HG03354 (cell line): ENCODE results near the gene GEMIN2.
"Not testable (repeated sequence)": the region's sequence is repeated elsewhere in the genome, so short reads cannot be mapped to it uniquely, and the experiment has no call there.

Experiments
- ATAC-seq: cut with Tn5 transposase; IDR thresholded peaks from one replicate; pipeline ENCODE4 v1.9.1; 2021; ENCODE audit warnings: mild to moderate bottlenecking; ENCODE audit not compliant: unreplicated experiment, poor library complexity, severe bottlenecking

GEMIN2 gene

DNA sequence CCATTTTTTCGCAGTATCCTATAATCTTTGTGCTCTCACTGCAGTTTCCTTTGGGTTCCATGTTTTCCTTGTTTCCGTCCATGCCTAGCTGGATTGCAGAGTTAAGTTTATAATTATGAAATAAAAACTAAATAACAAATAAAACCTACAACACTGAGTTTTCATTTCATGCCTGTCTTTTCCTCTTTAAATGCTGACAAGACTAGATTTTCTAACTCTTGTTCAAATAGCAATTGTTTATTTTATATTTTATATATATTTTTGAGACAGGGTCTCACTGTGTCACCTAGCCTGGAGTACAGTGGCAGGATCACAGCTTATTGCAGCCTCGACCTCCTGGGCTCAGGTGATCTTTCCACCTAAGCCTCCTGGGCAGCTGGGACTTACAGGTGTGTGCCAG is 5.3 kb upstream of the GEMIN2 start:
- no peak for ATAC-seq

DNA sequence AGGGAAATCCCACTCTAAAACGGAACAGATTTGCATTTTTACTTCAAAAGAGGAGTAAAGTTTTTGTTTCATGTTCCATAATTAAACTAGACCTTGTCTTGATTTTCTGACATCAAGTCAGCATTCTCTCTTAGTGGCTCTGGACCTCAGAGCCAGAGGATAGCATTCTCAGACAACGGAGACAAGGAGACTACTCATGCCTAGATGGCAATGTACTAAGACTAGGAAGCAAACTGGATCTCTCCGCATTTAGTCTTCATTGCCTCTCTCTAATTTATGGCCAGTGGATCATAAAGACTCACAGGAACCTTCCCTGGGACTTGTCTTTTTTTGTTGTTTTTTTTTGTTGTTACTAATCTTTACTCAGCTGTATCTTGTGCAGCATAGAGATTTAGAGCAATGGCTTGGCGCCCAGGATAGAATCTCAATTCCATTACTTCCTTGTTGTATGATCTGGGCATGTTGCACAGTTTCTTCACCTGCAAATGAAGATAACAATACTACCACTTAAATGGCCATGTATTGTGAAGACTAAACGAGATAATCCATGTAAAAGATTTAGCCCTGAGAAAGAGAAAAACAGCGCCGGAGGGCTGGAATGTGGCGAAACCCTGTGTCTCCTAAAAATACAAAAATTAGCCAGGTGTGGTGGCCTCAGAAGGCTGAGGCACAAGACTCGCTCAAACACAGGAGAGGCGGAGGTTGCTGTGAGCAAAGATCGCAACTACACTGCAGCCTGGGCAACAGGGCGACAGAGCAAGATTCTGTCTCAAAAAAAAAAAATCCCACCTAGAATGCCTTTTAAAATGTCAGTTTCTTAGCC is 4.0 kb upstream of the GEMIN2 start:
- no peak for ATAC-seq

DNA sequence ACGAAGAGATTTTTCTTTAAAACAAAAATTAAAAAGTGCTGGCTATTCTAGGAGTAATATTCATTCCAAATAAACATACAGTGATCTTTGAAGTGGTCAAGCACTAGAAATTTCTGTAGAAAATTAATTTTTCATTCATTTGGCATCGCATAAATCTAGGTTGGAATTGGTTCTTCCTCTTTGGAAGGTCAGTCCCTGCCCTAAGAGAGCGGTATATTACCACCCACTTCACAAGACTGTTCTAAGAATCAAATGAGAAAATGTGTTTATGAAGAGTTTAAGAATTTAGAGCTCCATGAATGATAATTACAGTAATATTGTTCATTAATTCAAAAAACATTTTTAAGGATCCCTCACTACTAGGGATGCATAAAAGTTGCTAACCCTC is 444 bp upstream of the GEMIN2 start:
- no peak for ATAC-seq

DNA sequence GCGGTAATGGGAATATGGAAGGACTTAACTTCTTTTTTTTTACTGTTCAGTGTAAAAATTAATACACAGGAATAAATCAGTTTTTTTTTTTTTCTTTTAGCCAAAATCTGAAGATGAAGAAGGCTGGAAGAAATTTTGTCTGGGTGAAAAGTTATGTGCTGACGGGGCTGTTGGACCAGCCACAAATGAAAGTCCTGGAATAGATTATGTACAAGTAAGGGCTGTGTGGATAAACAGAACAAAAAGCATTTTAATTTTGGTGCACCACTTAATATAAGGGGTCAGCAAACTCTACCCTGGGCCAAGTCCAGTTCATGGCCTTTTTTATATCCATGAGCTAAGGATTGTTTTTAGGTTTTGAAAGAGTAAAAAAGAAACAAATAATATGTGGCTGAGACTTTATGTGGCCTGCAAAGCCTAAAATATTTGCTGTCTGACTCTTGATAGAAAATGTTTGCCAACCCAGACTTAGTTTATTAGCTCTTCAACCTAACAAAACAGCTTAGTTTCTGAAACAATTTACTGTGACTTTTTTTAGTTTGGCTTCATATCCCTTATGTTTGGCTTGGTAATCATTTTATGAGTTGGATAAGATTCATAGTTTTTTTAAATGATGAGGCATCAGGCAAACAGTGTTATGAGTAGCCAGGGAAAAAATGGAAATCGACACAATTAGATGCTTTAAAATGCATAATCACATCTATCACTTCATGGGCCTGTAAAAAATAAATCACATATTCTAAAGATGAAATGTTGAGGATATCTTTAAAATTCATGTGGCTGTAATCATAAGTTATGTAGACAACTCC is 8.4 kb downstream of the GEMIN2 start:
- ATAC-seq, result no peak

DNA sequence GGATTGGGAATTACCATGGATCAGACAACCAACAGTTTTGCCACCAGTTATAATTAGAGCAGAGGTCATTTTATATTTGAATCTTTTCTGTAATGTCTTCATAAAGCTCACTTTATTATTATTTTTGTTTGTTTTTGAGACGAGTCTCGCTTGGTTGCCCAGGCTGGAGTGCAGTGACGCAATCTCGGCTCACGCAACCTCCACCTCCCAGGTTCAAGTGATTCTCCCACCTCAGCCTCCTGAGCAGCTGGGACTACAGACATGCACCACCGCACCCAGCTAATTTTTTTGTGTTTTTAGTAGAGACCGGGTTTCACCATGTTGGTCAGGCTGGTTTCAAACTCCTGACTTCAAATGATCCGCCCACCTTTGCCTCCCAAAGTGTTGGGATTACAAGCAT is 23.7 kb downstream of the GEMIN2 start:
- not testable (repeated sequence) for ATAC-seq

DNA sequence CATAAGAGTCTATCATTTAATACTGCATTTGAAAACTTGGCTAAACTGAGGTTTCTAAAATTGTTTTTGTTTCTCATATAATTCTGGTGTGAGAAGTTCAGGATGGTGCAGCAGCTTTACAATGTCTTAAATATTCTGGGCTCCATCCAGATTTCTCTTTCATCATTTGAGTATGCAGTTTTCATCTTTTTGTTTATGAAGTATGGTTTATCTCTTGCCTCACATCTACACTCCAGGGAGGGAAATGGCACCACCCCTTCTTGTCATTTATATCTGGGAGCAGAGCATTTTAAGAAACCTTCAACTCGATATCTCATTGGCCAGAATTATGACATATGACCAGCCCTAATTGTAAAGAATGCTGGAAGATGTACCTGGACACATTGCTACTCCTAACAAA is 24.3 kb downstream of the GEMIN2 start:
- no peak for ATAC-seq

DNA sequence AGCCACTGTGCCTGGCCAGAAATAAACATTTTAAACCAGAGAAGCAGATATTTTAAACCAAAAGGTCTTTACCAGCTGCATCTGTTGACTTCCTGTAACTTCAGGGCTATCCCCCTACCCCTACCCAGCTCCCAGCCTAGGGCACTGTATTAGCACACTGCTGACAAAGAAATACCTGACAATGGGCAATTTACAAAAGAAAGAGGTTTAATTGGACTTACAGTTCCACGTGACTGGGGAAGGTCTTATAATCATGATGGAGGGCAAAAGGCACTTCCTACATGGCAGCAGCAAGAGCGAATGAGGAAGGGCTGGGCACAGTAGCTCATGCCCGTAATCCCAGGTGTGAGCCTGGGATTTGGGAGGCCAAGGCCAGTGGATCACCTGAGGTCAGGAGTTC is 26.0 kb downstream of the GEMIN2 start:
- no peak for ATAC-seq

DNA sequence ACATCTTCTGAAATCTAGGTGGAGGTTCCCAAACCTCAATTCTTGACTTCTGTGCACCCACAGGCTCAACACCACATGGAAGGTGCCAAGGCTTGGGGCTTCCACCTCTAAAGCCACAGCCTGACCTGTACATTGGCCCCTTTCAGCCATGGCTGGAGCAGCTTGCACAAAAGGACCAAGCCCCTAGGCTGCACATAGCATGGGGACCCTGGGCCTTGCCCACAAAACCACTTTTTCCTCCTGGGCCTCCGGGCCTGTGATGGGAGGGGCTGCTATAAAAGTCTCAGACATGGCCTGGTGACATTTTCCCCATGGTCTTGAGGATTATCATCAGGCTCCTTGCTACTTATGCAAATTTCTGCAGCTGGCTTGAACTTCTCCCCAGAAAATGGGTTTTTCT is 27.5 kb downstream of the GEMIN2 start:
- ATAC-seq, result not testable (repeated sequence)

DNA sequence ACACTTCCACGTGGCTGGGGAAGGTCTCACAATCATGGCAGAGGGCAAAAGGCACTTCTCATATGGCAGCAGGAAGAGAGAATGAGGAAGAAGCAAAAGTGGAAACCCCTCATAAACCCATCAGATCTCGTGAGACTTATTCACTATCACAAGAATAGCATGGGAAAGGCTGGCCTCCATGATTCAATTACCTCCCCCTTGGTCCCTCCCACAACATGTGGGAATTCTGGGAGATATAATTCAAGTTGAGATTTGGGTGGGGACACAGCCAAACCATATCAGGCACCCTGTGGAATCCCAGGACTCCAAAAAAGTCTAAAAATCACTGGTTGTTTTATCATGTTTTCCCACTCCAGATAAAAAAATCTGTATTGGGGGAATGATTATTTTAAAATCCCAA is 29.1 kb downstream of the GEMIN2 start:
- not testable (repeated sequence) for ATAC-seq

DNA sequence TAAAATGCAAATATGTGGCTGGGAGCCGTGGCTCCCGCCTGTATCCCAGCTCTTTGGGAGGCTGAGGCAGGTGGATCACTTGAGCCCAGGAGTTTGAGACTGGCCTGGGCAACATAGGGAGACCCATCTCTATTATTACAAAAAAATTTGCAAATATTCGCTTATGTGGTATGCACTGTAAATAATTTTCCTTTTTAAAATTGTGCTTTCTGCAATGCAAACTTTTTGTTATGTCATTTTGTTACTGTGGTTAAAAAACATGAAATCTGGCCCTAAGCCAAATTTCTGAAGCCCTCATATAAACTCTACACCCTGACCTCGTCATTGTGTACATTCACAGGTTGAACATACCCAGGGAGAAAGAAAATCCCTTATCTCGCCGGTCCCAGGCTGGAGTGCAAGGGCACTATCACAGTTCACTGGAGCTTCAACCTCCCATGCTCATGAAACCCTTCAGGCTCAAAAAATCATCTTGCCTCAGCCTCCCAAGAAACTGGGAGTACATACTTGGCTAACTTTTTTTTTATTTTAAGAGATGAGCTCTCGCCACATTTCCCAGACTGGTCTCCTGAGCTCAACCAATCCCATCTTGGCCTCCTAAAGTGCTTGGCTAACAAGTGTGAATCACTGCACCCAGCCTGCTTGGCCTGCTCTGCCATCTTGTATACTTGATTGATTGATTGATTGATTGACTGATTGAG is 31.3 kb downstream of the GEMIN2 start:
- ATAC-seq, result no peak

DNA sequence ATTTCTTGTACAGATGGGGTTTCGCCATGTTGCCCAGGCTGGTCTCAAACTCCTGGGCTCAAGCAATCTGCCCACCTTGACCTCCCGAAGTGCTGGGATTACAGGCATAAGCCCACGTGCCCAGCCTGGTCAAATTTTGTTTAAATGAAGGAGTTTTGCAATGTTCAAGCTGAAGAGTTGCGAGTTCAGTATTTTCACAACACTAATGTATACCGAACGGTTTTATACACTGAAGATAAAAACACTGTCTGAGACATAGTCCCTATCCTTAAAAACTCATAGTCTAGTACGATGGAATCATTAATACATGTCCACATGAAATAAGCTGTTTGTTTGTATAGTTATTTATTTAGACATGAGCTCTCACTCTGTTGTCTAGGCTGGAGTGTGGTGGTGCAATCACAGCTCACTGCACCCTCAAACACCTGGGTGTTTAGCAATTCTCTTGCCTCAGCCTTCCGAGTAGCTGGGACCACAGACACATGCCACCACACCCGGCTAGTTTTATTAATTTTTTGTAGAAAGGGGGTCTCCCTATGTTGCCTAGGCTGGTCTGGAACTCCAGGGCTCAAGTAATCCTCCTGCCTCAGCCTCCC is 40.6 kb downstream of the GEMIN2 start:
- no peak for ATAC-seq

DNA sequence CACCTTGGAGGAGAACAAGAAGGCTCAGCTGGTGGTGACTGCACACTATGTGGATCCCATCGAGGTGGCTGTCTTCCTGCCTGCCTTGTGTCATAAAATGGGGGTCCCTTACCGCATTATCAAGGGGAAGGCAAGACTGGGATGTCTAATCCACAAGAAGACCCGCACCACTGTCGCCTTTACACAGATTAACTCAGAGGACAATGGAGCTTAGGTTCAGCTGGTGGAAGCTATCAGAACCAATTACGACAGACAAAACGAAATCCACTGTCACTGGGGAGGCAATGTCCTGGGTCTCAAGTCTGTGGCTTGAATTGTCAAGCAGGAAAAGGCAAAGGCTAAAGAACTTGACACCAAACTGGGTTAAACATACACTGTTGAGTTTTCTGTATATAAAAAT is 43.4 kb downstream of the GEMIN2 start:
- ATAC-seq, result no peak

DNA sequence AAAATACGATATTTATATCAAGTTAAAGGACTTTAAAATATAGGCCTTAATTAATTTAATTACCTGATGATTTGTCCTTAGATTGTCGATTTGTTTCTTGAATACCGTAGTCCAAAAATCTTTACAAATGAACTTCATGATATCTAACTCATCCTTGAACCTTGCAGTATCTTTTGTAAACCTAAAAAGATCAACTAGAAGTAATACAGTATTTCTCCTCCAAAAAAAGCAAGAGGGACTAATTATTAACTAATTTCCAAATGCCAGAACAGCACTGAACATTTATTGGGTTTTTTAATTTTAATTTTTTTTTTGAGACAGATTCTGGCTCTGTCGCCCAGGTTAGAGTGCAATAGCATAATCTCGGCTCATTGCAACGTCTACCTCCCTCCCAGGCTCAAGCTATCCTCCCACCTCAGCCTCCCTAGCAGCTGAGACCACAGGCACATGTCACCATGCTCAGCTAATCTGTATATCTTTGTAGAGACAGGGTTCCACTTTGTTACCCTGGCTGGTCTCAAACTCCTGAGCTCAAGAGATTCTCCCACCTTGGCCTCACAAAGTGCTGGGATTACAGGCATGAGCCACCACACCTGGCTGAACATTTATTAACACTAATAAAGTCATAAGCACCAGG is 44.2 kb downstream of the GEMIN2 start:
- ATAC-seq, result no peak

DNA sequence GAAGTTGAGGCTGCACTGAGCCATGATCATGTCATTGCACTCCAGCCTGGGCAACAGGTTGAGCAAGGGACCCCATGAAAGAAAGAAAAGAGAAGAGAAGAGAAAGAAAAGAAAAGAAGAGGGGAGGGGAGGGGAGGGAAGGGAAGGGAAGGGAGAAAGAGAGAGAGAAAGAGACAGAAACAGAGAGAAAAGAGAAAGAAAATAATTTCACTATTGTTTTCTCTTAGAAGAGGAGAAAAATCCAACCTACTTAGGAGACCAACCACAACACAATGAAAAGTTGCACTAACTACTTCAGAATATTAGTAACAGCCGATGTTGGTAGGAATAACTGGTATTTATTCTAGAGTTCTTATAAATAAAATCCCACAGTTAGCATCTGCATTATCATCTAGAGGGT is 46.4 kb downstream of the GEMIN2 start:
- no peak for ATAC-seq

DNA sequence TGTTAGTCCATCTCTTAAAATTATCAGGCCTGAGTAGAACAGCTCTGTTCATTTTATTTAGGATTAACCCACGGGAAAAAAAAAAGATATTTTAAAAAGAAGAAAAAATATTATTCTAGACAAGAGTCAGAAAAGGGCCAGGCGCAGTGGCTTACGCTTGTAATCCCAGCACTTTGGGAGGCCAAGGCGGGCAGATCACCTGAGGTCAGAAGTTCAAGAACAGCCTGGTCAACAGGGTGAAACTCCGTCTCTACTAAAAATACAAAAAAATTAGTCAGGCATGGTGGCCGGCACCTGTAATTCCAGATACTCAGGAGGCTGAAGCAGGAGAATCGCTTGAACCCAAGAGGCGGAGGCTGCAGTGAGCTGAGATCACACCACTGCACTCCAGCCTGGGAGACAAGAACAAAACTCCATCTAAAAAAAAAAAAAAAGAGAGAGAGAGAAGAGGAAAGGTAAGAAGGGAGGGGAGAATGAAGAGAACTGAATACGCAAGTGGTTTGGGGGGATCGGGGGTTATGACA is 53.7 kb downstream of the GEMIN2 start:
- ATAC-seq, result not testable (repeated sequence)

DNA sequence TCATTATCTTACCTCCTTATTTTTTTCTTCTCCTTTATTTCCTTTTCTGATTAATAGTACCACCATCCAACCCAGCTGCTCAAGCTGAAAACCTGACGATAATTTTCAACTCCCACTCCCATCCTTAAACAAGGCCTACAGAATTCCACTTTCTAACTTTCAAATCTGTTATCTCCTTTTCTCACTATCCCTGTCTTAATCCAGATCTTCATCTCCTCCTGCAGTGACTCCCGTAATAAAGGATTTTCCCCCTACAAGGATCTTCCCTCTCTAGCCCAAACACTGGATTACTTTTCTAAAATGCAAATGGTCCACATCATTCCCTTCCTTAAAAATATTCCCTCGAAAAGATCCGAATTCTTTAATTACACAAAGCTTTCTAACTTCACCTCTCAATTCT is 54.5 kb downstream of the GEMIN2 start:
- no peak for ATAC-seq

DNA sequence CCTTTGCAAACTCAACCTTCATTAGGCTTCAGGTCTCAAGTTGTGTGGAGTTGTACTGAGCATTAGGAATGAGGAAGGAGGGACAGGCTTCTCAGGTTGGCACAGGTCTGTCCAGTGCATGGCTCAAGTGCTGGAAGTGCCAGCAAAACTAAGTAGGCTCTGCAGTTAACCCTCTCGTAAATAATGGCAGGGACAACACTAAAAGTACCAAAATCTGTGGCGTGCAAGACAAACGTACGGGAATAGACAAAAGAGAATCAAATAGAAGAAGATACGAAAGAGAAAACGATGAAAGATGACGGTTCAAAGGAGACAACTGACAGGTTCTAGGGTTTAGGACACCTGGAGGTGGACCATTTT is 55.4 kb downstream of the GEMIN2 start:
- ATAC-seq, result no peak

DNA sequence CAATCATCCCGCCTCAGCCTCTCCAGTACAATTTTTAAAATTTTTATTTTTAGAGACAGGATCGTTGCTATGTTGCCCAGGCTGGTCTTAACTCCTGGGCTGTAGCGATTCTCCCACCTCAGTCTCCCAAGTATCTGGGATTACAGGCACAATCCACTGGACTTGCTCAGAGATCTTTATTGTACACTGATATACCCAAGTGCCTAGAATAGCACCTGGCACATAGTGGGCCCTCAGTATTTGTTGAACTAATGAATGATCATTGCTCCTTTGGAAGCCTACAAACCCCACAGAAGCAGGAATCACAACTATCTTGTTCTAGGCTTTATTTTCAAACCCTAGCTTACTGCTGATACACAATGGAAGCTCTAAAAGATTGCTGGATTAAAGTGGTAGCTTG is 59.1 kb downstream of the GEMIN2 start:
- ATAC-seq, result no peak

DNA sequence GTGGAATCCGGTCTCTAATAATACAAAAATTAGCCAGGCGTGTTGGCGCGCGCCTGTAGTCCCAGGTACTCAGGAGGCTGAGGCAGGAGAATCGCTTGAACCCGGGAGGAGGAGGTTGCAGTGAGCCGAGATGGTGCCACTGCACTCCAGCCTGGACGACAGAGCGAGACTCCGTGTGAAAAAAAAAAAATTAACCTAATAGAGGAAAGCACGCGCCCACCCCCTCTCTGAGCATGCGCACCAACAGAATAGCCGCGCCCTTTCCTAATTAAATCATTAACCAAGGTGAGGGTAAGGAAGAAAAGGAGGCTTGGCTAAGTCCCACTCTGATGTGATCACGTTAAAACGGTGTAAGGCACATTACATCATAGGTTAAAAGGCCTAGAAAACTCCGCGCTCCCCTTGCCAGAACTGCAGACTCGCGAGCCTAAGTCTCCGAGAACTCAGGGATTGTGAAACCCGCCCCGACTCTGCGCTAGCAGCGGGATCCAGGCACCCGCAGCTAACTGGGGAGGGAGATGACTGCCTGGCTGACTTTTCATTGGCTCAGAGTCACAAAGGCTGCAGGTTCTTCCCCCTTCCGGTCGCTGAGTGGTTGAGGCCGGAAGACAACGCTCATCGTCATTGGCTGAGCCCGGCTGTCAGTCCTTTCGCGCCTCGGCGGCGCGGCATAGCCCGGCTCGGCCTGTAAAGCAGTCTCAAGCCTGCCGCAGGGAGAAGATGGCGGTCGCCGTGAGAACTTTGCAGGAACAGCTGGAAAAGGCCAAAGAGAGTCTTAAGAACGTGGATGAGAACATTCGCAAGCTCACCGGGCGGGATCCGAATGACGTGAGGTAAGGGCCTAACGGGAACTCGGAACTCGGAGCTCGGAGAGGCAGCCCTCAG is 60.7 kb downstream of the GEMIN2 start, which contains the start of gene PNN:
TSS of gene PNN (plus strand) at position 695 of the 885 bp plus-strand sequence. CDS start at position 721, 26 bp downstream.
- peak; percentile 91 for ATAC-seq
